Activated T-cell treated with anti-CD3 and anti-CD28 coated beads for 4 hours (primary cell): ENCODE measurements around the gene OTC.

ENCODE experiments used
- DNase-seq: peaks from one replicate; pipeline ENCODE4 v3.0.0-alpha.2; 2020

The OTC gene

DNA sequence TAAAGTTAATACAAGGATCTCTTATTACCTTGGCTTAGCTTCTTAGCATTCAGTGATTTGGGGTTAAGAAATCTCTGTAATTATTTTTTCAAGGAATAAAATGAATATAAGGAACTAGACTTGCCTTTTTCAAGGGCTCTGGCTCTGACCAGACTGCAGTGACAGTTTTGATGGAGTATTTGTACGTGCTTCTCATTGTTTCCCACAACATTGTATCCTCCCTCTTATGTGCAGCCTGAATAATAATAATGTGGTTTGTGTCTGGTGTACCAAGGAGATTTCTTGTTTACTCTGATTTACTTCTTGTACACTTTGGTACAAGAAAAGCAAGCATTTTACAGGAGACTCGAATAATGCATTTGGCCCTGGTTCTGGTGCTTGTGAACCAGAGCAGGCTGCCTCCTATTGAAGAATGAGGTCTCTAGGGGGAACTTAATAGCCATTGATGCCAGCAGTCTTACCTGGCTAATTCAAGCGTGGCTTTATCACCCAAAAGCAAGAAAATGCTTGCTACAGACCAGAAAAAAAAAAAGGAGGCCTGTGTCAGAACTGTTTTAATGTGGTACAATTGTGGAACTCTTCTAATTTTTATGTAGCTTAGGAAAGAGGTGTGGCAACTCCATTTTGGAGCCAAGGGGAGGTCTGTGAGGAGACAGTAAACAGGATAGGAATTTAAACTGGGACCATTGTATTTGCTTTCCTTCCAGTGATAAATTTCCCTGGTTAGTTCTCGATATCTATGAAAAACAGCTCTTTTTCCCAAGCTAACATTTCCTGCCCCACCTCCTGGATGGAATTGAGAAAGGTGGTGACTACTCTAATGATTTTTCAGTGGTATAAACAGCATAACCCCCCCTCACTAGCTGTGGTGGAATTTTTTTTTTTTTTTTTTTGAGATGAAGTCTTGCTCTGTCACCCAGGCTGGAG, 5.6 kb downstream of the OTC start:
- DNase-seq, result no peak

DNA sequence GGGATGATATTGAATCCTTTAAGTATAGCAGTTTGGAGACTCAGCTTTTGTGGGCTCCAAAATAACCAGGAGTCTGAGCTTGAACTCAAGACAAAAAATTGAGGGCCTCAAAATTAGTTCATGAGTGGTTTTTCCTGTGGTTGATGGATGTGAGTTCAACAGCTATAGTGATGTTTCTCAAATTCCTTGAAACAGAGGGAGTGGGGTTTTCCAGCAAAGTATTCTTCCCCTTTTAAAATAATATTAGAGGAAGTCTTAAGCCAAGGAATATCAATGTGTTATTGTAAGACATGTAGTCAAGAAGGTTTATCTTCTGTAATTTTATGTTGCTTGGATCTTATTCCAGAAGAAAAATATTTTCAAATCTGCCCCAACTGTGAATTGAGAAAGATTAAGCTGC, 10.6 kb downstream of the OTC start:
- DNase-seq, result no peak

DNA sequence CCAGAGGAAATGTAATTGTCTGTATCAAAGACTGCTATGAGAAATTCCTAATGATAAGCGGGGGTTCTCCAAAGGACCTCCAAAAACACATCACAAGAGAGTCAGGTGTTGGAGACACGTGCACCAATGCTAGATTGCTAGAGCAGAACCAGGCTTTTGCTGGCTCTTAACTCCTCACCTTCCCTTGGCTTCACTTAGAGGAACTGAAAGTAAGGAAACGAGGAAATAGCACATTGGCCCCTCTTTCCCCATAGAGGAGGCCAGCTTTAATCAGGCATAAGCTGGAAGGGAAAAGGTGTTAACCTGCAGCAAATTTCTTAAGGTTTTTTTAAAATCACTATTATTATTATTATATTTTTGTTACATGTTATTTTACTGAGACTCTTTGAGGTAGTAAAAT, 13.6 kb downstream of the OTC start:
- no peak for DNase-seq

DNA sequence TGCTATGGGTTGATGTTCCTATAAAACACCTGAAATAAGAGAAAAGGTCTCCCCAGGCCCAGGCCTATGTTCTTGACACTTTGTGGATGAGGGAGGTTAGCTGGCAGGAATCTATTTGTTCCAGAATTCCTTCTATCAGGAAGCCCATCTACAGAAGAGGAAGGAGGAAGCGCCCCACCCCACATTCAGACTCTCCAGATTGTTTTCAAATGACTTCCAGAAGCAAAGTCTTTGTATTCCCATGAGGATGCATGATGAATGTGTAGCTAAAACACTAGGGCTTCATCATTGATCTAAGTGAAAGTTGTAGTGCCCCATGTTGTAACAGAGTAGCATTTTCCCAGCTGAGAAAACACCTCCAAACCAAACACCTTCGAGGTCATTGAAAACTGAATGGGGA, 16.4 kb downstream of the OTC start:
- DNase-seq, result no peak

DNA sequence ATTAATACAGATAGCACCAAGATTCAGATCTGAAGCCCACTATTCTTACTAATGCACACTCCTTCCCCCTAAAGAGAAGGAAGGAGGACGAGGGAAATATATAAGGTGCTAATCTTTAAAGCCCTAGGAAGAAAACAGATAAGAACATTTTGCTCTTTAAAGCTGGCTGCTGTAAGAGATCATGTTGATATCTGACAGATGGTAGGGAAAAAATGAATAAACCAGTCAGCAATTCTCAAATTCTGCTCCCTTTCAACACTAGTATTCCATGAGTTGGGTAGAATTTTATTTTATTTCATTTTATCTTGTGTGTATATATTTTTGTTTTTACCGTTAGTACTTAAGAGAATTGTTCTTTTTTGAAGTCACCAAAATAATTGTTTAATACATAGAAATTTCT, 19.2 kb downstream of the OTC start:
- no peak for DNase-seq

DNA sequence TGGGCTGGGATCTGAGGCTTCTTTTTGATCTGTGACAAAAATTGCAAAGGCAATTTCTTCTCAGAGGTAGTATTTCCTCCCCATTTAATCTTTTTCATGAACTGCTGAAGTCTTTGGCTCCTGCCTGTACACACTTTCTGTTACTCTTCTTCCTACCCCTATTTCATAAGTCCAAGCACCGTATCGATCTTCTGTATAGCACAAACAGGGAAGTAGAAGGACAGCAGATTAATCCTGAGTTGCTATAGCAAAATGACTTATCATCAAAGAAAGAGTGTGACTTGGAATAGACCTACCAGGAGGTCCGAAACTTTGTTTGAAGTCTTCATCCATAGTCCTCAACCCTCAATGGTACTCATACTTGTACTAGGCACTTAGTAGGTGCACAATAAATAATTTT, 22.0 kb downstream of the OTC start:
- no peak for DNase-seq

DNA sequence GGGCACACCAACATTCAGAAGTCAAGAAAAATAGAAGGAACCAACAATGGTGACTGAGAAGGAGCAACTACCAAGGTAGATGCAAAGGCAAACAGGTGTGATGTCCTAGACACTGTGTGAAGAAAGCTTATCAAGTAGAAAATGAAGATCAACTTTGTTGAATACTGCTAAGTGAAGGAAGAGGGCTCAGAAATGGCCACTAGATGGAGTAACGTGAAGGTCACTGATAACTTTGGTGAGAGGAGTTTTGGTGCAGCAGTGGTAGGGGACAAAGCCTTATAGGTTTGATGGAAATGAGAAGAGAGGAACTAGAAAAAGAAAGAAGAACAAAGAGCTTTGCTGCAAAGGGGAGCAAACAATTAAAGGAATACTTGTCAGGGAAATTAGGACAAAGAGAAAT, 23.5 kb downstream of the OTC start:
- no peak for DNase-seq

DNA sequence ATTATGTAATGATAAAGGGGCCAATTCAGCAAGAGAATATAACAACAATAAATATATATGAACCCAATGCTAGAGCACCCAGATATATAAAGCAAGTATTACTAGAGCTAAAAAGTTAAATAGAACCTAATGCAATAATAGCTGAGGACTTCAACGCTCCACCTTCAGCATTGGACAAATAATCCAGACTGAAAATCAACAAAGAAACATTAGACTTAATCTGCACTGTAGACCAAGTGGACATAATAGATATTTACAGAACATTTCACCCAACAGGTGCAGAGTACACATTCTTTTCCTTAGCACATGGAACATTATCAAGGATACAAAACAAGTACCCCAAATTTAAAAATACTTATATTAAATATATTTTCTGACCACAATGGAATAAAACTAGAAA, 24.3 kb downstream of the OTC start:
- no peak for DNase-seq

DNA sequence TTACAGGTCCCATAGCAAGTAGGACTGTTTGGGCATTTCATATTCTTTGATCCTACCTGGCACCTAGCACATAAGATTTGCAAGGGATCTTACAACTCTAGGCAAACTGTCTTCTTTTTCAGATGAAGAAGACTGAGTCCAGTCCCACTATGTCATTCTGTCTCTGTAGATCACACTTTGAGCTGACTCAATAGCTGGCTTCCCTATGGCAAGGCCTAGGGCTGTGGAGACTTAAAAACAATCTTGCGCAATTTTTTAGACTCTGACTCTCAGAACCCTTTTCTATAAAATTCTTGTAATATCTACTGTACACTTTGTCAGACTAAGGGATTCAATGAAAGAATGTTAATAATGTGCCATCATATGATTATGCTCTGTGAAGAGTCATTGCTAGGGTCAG, 26.7 kb downstream of the OTC start:
- no peak for DNase-seq

DNA sequence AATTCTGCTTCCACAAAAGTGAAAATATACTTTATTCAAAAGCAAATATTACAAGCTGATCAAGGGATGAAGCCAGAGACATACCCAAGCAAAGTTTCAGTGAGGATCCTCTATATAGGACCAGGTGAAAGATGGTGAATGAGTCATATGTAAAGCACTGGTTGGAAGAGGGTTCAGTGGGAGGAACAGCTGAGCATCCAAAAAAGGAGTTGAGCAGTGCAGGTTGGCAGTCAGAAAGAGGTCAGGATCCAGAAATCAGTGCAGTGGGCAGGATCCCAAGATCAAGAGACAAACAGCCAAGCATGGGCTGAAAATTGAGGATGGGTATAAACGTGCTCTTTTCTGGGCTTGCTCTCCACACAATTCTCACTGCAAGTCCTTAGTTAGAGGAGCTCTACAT, 30.3 kb downstream of the OTC start:
- DNase-seq, result no peak

DNA sequence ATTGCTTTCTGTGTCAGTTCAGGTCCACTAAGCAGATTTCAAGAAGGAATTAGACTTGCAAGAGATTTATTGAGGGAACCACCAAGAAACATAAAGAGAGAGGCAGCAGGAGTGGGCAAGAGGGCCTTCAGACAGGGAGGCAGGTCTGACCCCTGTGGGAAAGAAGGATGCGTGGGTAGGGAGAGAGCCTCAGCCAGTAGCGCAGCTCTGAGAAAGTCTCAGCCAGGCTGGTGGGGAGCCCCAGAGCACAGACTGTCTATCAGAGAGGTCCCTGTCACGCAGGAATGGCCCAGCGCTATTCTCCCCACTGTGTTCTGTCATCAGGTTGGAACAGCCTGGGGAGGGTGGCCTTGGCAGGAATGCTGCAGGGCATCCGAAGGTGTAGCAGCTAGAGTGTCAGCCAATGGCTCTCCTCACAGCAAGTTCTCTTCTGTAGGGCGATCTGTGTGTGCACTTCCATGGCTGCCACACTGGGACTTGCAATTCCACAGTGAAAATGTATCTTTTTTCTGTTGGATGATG, 48.0 kb downstream of the OTC start:
- no peak for DNase-seq

DNA sequence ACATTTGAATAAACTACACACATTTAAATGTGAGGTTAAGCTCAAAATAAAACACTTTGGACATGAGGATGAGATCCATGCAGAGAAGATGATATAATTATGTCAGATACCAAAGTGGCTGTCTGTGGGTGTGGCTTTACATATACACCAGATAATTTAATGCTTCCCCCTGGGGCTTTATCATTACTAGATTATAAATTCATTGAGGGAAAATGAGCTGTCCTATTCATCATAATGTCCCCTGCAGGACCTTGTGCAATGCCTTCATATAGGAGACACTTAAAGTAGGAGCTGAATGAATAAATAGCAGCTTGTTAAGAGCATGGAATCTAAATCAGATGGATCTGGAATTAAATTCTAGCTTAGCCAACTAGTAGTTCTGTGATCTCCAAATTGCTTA, 49.7 kb downstream of the OTC start:
- no peak for DNase-seq

DNA sequence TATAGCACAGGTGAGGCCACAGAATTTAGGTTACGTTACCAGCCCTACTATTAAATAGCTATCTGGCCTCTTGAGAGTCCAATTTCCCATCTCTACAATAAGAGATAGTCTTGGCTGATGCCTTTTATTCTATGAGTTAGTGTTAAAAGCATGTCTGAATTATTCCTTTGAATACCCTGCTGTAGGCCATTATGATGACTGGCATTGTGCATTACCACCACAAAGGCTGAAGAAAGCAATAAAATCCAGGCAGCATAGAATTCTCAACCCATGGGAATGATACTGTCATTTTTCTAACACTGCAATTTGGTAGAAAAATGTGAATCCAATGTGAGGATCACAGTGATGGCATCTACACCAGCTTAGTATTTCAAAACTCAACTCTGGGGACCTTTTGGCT, 51.4 kb downstream of the OTC start:
- no peak for DNase-seq

DNA sequence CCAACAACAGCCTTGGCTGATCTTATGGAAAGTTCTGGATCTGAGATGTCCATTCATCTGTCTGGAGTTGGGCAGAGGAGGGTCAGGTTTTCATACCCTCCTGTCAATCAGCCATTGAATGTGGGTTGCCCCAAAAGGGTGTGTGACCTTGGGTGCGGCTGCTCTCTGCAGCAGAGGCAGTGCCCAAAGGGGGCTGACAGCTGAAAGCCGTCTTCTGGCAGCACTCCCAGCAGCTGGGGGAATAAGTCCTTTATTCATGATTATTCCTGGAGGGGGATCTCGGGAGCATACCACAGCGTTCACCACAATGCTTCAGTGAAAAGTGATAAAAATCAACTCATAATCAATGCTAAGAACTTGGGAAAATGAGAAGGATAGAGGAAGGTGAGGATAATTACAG, 54.7 kb downstream of the OTC start:
- no peak for DNase-seq

DNA sequence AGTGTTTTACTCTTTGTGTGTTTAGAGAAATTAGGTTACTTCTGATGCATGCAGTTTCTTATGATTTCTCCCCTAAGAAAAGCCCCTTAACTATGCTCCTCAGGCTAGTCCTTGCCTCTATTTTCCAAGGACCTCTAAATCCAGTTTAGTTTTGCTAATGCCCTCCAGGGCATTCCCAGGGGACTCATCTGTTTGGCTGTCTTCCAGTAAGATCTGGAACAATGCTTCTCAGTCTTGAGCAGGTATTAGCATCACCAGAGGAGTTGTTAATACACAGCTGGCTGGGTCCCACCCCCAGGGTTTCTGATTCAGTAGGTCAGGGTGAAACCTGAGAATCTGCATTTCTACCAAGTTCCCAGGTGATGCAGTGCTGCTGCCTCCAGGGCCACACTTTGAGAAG, 56.9 kb downstream of the OTC start:
- no peak for DNase-seq

DNA sequence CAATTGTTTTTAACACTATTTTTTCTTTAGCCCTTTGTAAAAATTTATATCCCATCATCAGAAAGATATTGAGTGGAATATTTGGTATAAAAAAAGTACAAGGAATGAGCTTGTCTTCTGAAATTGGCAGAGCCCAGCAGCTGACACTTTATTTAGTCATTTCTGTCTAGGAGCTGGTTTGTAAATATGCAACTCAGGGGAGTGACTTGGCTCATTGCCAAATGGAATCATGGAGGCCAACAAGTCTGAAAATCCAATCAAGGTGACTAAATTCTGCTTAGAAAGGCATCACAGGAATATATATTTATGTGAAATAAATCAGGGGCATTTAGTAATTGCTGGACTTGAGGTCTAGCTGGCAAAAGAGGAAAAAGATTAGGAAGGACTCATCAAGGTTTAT, 74.4 kb downstream of the OTC start:
- DNase-seq, result no peak

DNA sequence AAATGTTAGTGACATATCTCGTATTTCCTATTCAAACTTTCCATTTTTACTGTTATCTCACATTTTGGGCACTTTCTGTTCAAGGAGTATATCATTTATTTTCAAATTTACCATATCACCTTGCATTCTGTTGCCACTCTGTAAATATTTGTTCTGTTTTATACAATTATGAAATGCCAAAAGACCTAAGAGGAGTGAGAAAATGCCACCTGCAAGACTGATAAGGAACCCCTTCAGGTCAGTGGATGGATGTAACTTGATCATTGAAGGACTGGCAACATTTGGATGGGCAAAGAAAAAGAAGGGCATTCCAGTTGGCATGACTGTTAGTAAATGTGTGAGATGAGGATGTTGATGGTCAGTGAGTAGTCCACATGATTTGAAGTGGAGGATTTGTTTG, 79.1 kb downstream of the OTC start:
- DNase-seq, result no peak

DNA sequence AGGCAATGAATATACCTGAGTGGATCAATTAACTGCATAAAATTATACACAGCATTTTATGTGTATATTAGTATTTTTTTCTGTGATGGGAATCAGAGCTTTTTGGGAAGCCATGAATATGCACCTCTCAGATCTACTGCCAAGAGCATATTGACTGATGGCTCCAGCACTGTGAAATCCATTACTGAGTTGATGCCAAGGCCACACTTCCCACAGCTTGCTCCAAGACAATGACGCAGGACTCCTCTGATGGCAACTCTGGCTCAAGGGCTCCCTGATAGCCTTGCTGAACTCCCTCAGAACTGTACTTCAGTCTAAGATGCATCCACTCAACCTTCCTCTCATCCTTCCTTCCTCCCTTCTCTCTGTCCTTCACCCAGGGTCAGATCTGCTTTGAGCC, 82.7 kb downstream of the OTC start:
- no peak for DNase-seq

DNA sequence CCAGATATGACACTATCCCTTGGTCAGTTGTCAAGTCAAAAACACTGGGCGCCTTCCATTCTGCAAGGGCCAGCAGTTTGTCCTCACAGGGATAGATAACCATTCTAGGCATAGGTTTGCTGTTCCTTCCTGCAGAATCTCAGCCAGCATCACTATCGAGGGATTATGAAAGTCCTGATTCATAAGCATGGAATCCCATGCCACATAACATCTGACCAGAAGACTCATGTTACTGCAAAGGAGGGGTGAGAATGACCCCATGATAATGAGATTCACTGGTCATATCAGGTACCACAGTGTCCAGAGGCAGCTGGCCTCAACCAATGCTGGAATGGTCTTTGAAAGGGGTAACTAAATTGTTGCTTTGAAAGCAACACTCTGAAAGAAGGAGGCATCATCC, 84.7 kb downstream of the OTC start:
- no peak for DNase-seq

DNA sequence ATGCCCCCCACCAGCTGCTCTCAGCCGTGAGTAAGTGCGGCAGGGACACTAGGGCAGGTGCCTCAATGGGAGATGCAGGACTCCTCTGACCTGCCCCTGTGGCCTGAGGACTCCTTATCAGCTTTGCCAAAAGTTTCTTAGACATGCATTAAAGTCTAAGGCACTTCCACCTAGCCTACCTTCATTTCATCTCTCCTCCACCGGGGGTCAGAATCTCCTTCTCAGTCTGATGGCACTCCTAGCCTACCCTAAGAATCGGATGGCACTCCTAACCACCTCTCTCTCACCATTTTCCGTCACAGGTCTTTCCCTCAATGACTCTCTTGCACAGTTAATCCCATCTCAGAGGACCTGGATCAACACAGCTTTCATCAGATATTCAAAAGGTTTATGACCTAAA, 85.9 kb downstream of the OTC start:
- DNase-seq, result no peak

DNA sequence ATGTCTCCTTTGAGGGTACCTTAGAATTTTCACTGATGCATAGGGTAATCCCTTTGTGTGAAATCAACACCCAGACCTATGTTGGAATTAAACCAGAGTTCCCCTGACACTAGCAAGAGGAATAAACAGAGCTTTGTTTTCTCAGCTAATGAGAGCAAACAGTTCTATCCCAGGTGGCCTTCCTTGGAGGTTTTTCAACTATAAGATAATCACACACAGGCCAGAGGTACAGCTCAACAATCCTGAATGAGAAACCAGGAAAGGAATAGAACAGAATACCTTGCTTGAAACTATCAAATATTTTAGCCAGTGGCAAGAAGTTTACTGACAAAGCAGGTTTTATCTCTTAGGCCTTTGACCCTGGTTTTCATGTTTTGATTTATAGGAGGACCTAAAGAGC, 100.2 kb downstream of the OTC start:
- DNase-seq, result no peak

DNA sequence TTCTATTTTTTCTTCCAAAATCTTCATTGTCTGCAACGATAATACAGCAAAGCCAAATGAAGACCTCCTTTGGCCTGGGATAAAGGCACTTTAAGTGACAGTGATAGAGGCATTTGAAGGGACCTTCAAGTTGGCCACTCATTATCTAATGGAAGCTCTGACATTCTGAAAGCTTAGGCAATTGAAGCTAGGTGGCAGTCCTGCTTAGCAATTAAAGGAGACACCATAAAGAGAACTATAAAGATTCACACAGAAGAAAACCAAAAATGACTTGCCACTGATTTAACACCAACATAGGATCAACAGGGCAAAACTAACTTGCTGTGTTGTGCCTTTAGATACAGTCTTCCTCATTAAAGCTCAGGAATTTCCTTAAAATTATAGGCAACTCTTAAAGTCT, 105.7 kb downstream of the OTC start:
- DNase-seq, result no peak

DNA sequence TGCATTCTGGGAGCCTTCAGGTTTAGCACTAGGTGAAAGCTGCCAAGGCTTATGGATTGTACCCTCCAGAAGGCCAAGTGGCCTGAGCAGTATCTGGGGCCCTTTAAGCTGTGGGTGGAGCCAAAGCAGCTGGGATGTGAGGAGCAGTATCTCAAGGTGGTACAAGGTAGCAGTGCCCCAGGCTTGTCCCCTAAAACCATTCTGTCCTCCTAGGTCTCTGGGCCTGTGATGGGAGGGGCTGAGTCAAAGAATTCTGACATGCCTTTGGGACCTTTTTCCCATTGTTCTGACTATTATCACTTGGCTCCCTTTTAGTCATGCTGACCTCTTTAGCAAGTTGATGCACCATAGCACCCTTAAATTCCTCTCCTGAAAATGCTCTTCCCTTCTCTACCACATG, 109.9 kb downstream of the OTC start:
- DNase-seq, result no peak

DNA sequence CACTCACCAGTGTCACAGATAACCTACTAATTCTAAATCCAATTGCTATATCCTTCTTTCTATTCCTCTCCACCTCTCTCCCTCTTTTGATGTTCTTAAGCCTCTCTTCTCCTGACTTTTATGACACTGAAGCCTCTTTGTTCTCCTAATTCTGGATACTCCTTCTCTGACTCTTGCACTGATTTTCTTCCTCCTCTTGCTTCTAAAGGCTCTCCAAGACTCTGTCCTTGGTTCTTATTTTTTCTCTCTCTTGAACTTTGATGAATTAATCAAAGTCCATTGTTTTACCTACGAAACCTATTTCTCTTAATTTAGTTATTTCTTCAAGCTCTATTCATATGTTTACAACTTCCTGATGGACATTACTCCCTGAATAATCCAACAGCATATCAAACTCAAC, 113.3 kb downstream of the OTC start:
- no peak for DNase-seq

DNA sequence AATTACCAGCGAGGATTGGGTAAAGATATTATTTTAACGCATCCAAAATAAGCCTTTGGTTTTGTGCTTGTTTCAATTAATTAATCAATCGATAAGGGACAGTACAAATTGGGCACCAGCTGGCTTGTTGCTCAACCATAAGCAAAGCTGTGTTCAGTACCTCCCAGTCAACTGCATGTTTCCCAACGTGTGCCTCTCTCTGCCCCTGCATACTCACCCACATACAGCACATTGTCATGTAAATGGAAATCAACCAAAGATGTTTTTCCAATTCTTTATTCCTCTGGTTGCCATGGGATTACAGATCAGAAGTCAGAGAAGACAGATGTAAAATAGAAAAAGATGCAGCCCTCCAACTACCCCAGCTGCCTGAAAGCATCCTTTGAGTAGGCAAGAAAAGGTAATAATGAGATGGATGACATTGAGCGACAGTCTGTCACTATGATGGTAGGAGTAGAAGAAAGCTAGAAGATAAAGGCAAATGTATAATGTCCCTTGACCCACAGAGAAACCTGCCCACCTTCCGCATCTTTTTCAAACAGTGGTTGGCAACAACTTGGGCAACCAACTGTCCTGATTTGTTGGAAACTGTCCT, 116.3 kb downstream of the OTC start:
- no peak for DNase-seq
